ENCODE data around the gene CCDC170.

GRCh38 chr6:151627689-151628444 lies 134.1 kb downstream of the CCDC170 start:
- TF ChIP-seq, protein P1, sequence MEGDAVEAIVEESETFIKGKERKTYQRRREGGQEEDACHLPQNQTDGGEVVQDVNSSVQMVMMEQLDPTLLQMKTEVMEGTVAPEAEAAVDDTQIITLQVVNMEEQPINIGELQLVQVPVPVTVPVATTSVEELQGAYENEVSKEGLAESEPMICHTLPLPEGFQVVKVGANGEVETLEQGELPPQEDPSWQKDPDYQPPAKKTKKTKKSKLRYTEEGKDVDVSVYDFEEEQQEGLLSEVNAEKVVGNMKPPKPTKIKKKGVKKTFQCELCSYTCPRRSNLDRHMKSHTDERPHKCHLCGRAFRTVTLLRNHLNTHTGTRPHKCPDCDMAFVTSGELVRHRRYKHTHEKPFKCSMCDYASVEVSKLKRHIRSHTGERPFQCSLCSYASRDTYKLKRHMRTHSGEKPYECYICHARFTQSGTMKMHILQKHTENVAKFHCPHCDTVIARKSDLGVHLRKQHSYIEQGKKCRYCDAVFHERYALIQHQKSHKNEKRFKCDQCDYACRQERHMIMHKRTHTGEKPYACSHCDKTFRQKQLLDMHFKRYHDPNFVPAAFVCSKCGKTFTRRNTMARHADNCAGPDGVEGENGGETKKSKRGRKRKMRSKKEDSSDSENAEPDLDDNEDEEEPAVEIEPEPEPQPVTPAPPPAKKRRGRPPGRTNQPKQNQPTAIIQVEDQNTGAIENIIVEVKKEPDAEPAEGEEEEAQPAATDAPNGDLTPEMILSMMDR (conservative IDR thresholded peaks at IDR 0.05; ENCODE audit: low read depth, low read length): no peak
- TF ChIP-seq EZH2 (IDR thresholded peaks at IDR 0.05; ENCODE audit: low read length, unreplicated experiment) (no peak), EZH2phosphoT487 (IDR thresholded peaks at IDR 0.05; ENCODE audit: borderline replicate concordance, low read length) (no peak)
